Measurements from ENCODE around the gene MED15.
A peak's percentile ranks its signal among the peaks of the same experiment; 100 is the strongest.
"Not testable (repeated sequence)": the region's sequence is repeated elsewhere in the genome, so short reads cannot be mapped to it uniquely, and the experiment has no call there.

MED15 gene

DNA sequence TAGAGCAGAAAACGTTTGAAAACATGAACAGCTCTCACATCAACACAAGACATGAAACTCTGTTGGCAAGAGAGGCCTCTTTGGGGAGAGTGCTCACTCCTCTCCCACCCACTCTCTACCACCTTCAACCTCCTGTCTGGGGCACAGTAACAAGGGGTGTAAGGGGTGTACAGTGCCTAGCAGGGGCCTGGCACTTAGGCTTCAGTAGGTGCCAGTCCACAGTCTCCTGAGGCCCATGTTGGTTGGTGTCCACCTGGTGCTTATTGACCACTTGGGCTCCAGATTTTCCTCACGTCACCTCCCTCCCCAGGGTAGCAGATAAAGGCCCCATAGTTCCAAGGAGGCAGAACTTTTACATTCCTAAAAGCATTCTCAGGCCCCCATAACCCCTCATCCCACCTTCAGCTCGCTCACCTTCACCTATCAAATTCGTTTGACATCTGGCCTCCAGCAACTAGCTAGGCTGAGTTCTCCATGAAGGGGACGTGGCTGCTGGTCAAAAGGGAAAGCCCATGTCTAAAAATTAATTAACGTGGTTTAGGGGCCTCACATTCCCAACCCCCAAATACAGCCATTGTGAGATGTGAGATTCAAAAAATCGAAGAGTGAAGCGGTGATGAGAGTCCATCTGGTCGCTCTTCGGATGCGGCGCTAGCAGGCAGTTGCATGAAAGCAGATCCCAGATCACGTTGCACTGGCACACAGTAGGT, 712 bp upstream of the MED15 start:
- H3F3A ChIP-seq (ENCODE audit: low read depth) = no peaks in the 10 kb centered on the region
- H3K36me3 ChIP-seq (ENCODE audit: insufficient read depth, low read length) = no peaks in the 10 kb centered on the region
- H3K9me2 ChIP-seq (replicated peaks; ENCODE audit: low read depth, low read length) = no peaks in the 10 kb centered on the region
- peaks cover 36% of the 10 kb centered on the region for H4K20me1 ChIP-seq (ENCODE audit: insufficient read depth, low read length, poor library complexity, severe bottlenecking)
- H2AFZ ChIP-seq (ENCODE audit: low read length) = peak overlapping the region; percentile 92
- no peak for TF ChIP-seq EZH2phosphoT487 (IDR thresholded peaks at IDR 0.05; ENCODE audit: borderline replicate concordance)
- TF ChIP-seq, protein P1, sequence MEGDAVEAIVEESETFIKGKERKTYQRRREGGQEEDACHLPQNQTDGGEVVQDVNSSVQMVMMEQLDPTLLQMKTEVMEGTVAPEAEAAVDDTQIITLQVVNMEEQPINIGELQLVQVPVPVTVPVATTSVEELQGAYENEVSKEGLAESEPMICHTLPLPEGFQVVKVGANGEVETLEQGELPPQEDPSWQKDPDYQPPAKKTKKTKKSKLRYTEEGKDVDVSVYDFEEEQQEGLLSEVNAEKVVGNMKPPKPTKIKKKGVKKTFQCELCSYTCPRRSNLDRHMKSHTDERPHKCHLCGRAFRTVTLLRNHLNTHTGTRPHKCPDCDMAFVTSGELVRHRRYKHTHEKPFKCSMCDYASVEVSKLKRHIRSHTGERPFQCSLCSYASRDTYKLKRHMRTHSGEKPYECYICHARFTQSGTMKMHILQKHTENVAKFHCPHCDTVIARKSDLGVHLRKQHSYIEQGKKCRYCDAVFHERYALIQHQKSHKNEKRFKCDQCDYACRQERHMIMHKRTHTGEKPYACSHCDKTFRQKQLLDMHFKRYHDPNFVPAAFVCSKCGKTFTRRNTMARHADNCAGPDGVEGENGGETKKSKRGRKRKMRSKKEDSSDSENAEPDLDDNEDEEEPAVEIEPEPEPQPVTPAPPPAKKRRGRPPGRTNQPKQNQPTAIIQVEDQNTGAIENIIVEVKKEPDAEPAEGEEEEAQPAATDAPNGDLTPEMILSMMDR (conservative IDR thresholded peaks at IDR 0.05; ENCODE audit: low read length) = no peak
- H3K79me2 ChIP-seq (ENCODE audit: insufficient read depth, low read length) = peaks cover 43% of the 10 kb centered on the region
- peaks cover 26% of the 10 kb centered on the region for H3K4me1 ChIP-seq (ENCODE audit: insufficient read depth, low read length, poor library complexity, severe bottlenecking)
- no peaks in the 10 kb centered on the region for H3K27me3 ChIP-seq (ENCODE audit: insufficient read depth, low read length, poor library complexity, severe bottlenecking)
- no peaks in the 10 kb centered on the region for H3K9me3 ChIP-seq (ENCODE audit: insufficient read depth, low read depth, low read length)
- H3K4me3 ChIP-seq (ENCODE audit: low read length, poor library complexity, severe bottlenecking) = peak overlapping the region; percentile 97
- peak overlapping the region; percentile 92 for H3K4me2 ChIP-seq (ENCODE audit: low read depth, low read length, poor library complexity, severe bottlenecking)
- peak overlapping the region; percentile 96 for H3K9ac ChIP-seq (ENCODE audit: low read depth, low read length, poor library complexity, severe bottlenecking)

DNA sequence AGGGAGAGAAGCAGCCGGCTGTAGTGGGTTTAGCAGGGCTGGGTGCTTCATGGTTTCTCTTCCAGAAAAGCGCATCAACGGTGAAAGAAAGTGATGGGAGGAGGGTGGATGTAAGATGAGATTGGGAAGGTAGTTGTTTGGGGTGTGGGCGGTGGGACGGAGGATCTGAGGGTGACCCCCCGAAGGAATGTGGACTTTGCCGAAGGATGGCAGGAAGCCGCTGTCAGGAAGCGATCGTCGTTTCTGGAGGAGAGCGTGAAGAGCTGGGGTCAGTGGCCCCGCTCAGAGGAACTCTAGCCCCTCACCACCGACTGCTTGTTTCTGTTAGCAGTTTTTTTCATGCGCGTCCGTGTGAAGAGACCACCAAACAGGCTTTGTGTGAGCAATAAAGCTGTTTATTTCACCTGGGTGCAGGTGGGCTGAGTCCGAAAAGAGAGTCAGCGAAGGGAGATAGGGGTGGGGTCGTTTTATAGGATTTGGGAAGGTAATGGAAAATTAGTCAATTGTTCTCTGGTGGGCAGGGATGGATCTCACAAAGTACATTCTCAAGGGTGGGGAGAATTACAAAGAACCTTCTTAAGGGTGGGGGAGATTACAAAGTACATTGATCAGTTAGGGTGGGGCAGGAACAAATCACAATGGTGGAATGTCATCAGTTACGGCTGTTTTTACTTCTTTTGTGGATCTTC, 801 bp downstream of the MED15 start:
- peaks cover 32% of the 10 kb centered on the region for H3K4me1 ChIP-seq (ENCODE audit: insufficient read depth, low read length, poor library complexity, severe bottlenecking)
- H4K20me1 ChIP-seq (ENCODE audit: insufficient read depth, low read length, poor library complexity, severe bottlenecking) = peaks cover 41% of the 10 kb centered on the region
- peak overlapping the region; percentile 96 for H3K9ac ChIP-seq (ENCODE audit: low read depth, low read length, poor library complexity, severe bottlenecking)
- not testable (repeated sequence) for H3K9me2 ChIP-seq (replicated peaks; ENCODE audit: low read depth, low read length); H3K9me3 ChIP-seq (ENCODE audit: insufficient read depth, low read depth, low read length); H3K27me3 ChIP-seq (ENCODE audit: insufficient read depth, low read length, poor library complexity, severe bottlenecking); H3F3A ChIP-seq (ENCODE audit: low read depth); H3K36me3 ChIP-seq (ENCODE audit: insufficient read depth, low read length)
- H3K4me3 ChIP-seq (ENCODE audit: low read length, poor library complexity, severe bottlenecking) = peak overlapping the region; percentile 97
- peak overlapping the region; percentile 65; the same call in 1 of the 2 replicates for H2AFZ ChIP-seq (ENCODE audit: low read length)
- peak overlapping the region; percentile 92 for H3K4me2 ChIP-seq (ENCODE audit: low read depth, low read length, poor library complexity, severe bottlenecking)
- peaks cover 59% of the 10 kb centered on the region for H3K79me2 ChIP-seq (ENCODE audit: insufficient read depth, low read length)

DNA sequence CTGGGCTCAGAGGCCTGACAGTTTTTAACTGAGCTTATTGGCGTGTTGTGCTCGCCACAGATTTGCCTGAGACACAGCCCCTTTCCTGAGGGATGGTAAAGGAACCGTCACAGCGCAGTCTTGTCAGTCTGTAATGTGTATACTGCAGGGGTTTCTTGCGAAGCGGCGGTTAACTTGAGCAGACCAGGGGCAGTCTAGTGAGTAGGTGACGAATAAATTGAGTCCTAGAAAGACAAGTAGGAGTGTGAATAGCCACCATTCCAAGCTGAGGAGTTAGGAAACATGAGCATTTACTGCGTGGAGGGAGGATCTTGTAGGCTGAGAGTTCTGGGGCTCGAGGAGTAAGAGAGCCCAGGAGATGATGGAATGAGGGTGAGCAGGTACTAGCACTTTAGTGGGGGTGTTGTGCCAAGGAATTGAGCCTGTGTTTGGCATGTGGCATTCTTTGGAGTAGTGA, 1.4 kb downstream of the MED15 start:
- Histone ChIP-seq H3K9ac (ENCODE audit: low read depth, low read length, poor library complexity, severe bottlenecking) (peak overlapping the region; percentile 96), H2AFZ (ENCODE audit: low read length) (no peak overlapping the region), H3K4me3 (ENCODE audit: low read length, poor library complexity, severe bottlenecking) (peak overlapping the region; percentile 97), H3K27me3 (ENCODE audit: insufficient read depth, low read length, poor library complexity, severe bottlenecking) (no peaks in the 10 kb centered on the region), H3K36me3 (ENCODE audit: insufficient read depth, low read length) (no peaks in the 10 kb centered on the region), H3F3A (ENCODE audit: low read depth) (no peaks in the 10 kb centered on the region), H3K4me2 (ENCODE audit: low read depth, low read length, poor library complexity, severe bottlenecking) (peak overlapping the region; percentile 92), H3K9me3 (ENCODE audit: insufficient read depth, low read depth, low read length) (no peaks in the 10 kb centered on the region), H3K9me2 (replicated peaks; ENCODE audit: low read depth, low read length) (no peaks in the 10 kb centered on the region), H3K79me2 (ENCODE audit: insufficient read depth, low read length) (peaks cover 65% of the 10 kb centered on the region), H4K20me1 (ENCODE audit: insufficient read depth, low read length, poor library complexity, severe bottlenecking) (peaks cover 48% of the 10 kb centered on the region), H3K4me1 (ENCODE audit: insufficient read depth, low read length, poor library complexity, severe bottlenecking) (peaks cover 32% of the 10 kb centered on the region)
- TF ChIP-seq, protein P1 (conservative IDR thresholded peaks at IDR 0.05; ENCODE audit: low read length) = no peak
- no peak for TF ChIP-seq EZH2phosphoT487 (IDR thresholded peaks at IDR 0.05; ENCODE audit: borderline replicate concordance)
